Tibial artery (tissue), 4 donors: ENCODE data around the gene ZNF516.

Source experiments
- DNase-seq, 2 donors: peaks; one replicate each; pipeline ENCODE4 v3.0.0-alpha.2; 2019
- H3K27ac ChIP-seq, 2 donors: fragments of 200-600 bp; sonication (generic) in 1 of 2; 1 replicate in 1 of 2; 2 replicates in 1 of 2; pipeline ENCODE4 v1.5.1; 2018 to 2019; ENCODE audit warnings: mild to moderate bottlenecking in 1 of 2
- H3K27me3 ChIP-seq, 2 donors: fragments of 200-600 bp; sonication (generic) in 1 of 2; one replicate each; pipeline versions ENCODE4 v1.5.1 to v1.6.0; 2016 to 2019
- H3K36me3 ChIP-seq, 3 donors: fragments of 200-600 bp; sonication (generic) in 2 of 3; one replicate each; pipeline ENCODE4 v1.5.1; 2016 to 2019; ENCODE audit warnings: mild to moderate bottlenecking in 2 of 3
- H3K4me1 ChIP-seq, 4 donors: fragments of 200-600 bp; sonication (generic) in 2 of 4; 1 replicate in 3 of 4; 2 replicates in 1 of 4; pipeline ENCODE4 v1.5.1; 2016 to 2019
- H3K4me3 ChIP-seq, 2 donors: fragments of 200-600 bp; sonication (generic) in 1 of 2; 1 replicate in 1 of 2; 2 replicates in 1 of 2; pipeline ENCODE4 v1.5.1; 2018 to 2019; ENCODE audit warnings: mild to moderate bottlenecking in 2 of 2
- H3K9me3 ChIP-seq, 3 donors: fragments of 200-600 bp; sonication (generic) in 1 of 3; one replicate each; pipeline ENCODE4 v1.5.1; 2016 to 2019
- intact Hi-C: fragments of 100-400 bp; cut with DNase I; formaldehyde crosslinking; loops from one replicate; pipeline ENCODE4 v1.15.0; 2023; ENCODE audit warnings: low total_unique reads
- TF ChIP-seq, protein P1 (sequence below), 2 experiments: fragments of 200-600 bp in 1 of 2; fragments of 450-650 bp in 1 of 2; IDR thresholded peaks; one replicate each; pipeline ENCODE4 v1.5.1; 2017 to 2019; ENCODE audit warnings: antibody characterized with exemption in 2 of 2, mild to moderate bottlenecking in 1 of 2, moderate library complexity in 1 of 2

Gene ZNF516

DNA sequence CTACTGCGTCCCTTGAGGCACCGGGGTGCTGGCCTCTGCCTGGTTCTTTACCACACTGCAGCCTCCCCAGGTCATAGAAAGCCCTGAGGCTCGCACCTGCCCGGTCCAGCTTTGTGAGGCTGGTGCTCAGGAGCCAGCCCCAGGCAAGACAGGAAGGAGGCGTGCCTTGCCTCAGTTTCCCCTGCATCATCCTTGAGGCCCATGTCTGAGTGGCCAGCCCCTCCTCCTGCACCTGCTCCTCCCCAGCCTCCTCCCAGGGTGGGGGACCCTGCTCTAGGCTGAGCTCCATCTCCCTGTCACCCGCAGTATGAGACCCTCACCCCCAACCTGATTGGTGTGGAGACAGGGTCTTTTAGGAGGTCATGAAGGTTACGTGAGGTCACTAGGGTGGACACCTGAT lies 147.7 kb downstream of the ZNF516 start:
- DNase-seq = no peak
- Histone ChIP-seq H3K4me3 (no peak overlapping the region), H3K4me1 (peaks cover 0 to 4% (median 0%) of the 10 kb centered on the region in 4 donors), H3K9me3 (no peaks in the 10 kb centered on the region), H3K36me3 (no peaks in the 10 kb centered on the region), H3K27ac (no peak overlapping the region), H3K27me3 (peaks cover 0 to 23% of the 10 kb centered on the region in 2 donors)
- TF ChIP-seq, protein P1, sequence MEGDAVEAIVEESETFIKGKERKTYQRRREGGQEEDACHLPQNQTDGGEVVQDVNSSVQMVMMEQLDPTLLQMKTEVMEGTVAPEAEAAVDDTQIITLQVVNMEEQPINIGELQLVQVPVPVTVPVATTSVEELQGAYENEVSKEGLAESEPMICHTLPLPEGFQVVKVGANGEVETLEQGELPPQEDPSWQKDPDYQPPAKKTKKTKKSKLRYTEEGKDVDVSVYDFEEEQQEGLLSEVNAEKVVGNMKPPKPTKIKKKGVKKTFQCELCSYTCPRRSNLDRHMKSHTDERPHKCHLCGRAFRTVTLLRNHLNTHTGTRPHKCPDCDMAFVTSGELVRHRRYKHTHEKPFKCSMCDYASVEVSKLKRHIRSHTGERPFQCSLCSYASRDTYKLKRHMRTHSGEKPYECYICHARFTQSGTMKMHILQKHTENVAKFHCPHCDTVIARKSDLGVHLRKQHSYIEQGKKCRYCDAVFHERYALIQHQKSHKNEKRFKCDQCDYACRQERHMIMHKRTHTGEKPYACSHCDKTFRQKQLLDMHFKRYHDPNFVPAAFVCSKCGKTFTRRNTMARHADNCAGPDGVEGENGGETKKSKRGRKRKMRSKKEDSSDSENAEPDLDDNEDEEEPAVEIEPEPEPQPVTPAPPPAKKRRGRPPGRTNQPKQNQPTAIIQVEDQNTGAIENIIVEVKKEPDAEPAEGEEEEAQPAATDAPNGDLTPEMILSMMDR (IDR thresholded peaks at IDR 0.05) = no peak
- intact Hi-C loops = no loop called here

DNA sequence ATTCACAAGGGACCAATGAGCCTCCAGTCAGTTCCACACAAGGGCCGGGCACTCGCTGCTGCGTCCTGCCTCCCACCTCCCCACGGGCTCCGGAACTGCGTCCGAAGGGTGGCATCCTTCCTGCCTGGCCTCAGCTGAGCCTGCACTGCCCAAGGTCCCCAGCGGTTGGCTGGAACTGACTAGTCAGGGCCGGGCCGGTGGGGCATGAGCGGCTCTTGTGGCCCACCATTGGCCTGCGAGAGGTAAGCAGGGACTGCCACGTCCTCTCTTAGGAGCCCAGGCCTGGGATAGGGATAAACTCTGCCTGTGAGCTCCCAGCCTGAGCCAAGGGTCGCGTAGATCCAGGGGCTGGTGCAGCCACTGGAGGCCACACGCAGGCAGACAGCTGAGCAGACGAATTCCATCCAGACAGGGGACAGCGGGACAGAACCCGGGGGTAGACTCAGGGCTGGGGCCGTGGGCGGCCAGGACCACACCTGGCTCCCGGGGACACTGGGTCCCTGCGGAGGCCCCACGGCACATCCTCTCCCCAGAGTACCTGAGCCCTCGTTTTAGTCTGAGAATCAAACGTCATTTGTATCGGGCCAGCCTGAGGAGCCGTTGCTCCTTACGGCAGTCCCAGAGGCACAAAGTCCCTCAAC lies 148.4 kb downstream of the ZNF516 start:
- Histone ChIP-seq H3K4me3 (no peak overlapping the region), H3K4me1 (peaks cover 0 to 4% (median 0%) of the 10 kb centered on the region in 4 donors), H3K9me3 (no peaks in the 10 kb centered on the region), H3K27ac (no peak overlapping the region), H3K36me3 (no peaks in the 10 kb centered on the region), H3K27me3 (peaks cover 0 to 23% of the 10 kb centered on the region in 2 donors)
- TF ChIP-seq, protein P1 (IDR thresholded peaks at IDR 0.05) = no peak
- intact Hi-C loops = no loop called here
- no peak for DNase-seq

DNA sequence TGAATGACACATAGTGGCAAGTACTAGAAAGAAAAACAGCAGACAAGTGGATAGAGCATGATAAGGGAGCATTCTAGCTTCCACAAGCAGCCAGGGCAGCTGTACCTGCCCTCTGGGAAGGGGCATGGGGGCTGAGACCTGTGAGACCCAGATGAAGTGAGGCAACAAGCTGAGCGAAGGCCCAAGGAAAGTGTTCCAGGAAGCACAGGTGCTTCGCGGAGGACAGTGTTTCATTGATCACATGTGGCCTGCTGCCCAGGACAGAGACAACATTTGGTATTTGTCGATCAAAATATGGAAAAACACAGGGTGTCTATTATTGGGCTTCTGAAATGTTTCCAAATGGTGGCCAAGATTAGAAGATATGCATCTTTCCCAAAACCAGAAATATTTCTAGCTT lies 149.1 kb downstream of the ZNF516 start:
- intact Hi-C loops = no loop called here
- Histone ChIP-seq H3K4me1 (peaks cover 0 to 4% (median 0%) of the 10 kb centered on the region in 4 donors), H3K27ac (no peak overlapping the region), H3K9me3 (peaks cover 0 to 5% (median 0%) of the 10 kb centered on the region in 3 donors), H3K36me3 (no peaks in the 10 kb centered on the region), H3K27me3 (peaks cover 0 to 23% of the 10 kb centered on the region in 2 donors), H3K4me3 (no peak overlapping the region)
- TF ChIP-seq, protein P1 (IDR thresholded peaks at IDR 0.05) = no peak
- no peak for DNase-seq

DNA sequence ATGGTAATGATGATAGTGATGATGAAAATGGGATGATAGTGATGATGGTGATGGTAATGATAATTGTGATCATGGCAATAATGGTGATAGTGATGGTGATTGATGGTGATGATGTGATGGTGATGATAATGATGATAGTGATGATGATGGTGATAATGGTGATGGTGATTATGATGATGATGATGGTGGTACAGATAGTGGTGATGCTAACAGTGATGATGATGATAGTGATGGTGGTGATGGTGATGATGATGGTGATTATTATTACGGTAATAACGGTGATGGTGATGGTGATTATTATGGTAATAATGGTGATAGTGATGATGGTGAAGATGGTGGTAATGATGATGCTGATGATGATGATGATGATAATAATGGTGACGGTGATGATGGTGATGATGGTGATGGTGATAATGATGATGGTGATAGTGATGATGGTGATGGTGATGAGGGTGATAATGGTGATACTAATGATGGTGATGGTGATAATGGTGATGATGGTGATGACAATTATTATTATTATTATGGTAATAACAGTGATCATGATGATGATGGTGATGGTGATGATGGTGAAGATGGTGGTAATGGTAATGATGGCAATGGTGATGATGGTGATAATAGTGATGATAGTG lies 151.0 kb downstream of the ZNF516 start:
- Histone ChIP-seq H3K36me3 (no peaks in the 10 kb centered on the region), H3K27ac (no peak overlapping the region), H3K4me3 (no peak overlapping the region), H3K9me3 (peaks cover 0 to 16% (median 6%) of the 10 kb centered on the region in 3 donors), H3K27me3 (peaks cover 0 to 11% of the 10 kb centered on the region in 2 donors), H3K4me1 (peaks cover 0 to 4% (median 0%) of the 10 kb centered on the region in 4 donors)
- intact Hi-C loops = no loop called here
- DNase-seq = no peak
- TF ChIP-seq, protein P1 (IDR thresholded peaks at IDR 0.05) = no peak

DNA sequence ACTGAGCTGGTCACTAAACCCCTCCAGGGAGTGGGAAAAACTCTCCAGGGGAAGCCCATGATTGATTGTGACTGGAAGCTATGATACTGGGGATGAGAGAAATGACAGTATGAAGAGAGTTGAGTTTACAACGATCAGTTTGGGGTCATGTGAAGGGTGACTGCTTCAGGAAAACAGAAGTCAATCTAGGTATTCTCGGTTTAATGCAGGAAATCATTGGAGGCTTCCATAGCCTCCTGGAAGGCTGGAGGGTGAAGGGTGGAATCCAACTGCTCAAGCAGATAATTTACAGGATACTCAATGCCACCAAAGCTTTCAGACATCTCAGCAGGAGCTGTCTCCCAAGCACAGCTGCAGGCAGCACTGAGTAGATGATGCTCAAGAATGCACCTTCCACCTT lies 154.6 kb downstream of the ZNF516 start:
- Histone ChIP-seq H3K27ac (no peak overlapping the region), H3K27me3 (no peaks in the 10 kb centered on the region), H3K4me1 (no peaks in the 10 kb centered on the region), H3K36me3 (no peaks in the 10 kb centered on the region), H3K4me3 (no peak overlapping the region), H3K9me3 (peaks cover 0 to 16% (median 6%) of the 10 kb centered on the region in 3 donors)
- TF ChIP-seq, protein P1 (IDR thresholded peaks at IDR 0.05) = no peak
- intact Hi-C loops = no loop called here
- no peak for DNase-seq
